K562 (cell line): ENCODE results near the gene MALRD1. TPM values are rescaled to one million over a fixed set of nuclear protein-coding genes. Genes with fewer than 3 reads are reported as not detected.

Experiments used
- ATAC-seq: fragments of 200-7000 bp; cut with Tn5 transposase; 3 replicates; pipeline ENCODE4 v1.9.1; 2020; ENCODE audit warnings: moderate library complexity
- BruUV-seq: library from RNA; stranded (reverse); fragments of 400-500 nt; replicated peaks from 2 replicates; lab custom pipeline; 2021; lab: Mats Ljungman, UMichigan
- CTCF ChIA-PET: fragments of 300-600 bp; formaldehyde crosslinking; extraction: SDS; loops from one replicate; lab custom pipeline; 2021; ENCODE audit warnings: low intra/inter-chr PET ratio; lab: Yijun Ruan, JAX
- POLR2A ChIA-PET: fragments of 300-600, 350-650 bp; sonication (Branson Sonifier 250); formaldehyde crosslinking; extraction: SDS; loops from one replicate; lab custom pipeline; 2021; ENCODE audit warnings: antibody characterized with exemption, inconsistent platforms; lab: Yijun Ruan, JAX
- DNase-seq, 4 experiments: peaks; one replicate each; pipeline versions ENCODE4 v3.0.0 to v3.0.0-alpha.2; 2011 to 2018; ENCODE audit warnings: low spot score in 3 of 4, mixed read lengths in 3 of 4; ENCODE audit errors: extremely low read depth in 1 of 4
- FAIRE-seq: peaks from 2 replicates; lab custom pipeline; 2011; peaks lifted over from hg19 to GRCh38; lab: Jason Lieb, UNC
- H2AFZ ChIP-seq: 2 replicates; pipeline ENCODE4 v1.6.0; 2011; ENCODE audit warnings: low read depth, low read length, control low read depth, inconsistent platforms
- H3K27ac ChIP-seq: fragments of 200-600 bp; 3 replicates; pipeline ENCODE4 v1.8.0; 2011; ENCODE audit warnings: low read depth, mild to moderate bottlenecking, control low read depth, inconsistent platforms, low read length, moderate library complexity, mixed read lengths; ENCODE audit errors: extremely low read depth
- H3K27me3 ChIP-seq, 2 experiments: fragments of 300-600 bp in 1 of 2; 2 replicates in 1 of 2; 3 replicates in 1 of 2; pipeline versions ENCODE4 v1.6.0 to v1.8.0; 2011; ENCODE audit warnings: inconsistent platforms in 2 of 2, low read length in 2 of 2, mild to moderate bottlenecking in 1 of 2, mixed read lengths in 1 of 2, moderate library complexity in 1 of 2; ENCODE audit not compliant: control insufficient read depth in 2 of 2, insufficient read depth in 2 of 2
- H3K36me3 ChIP-seq: fragments of 300-600 bp; 3 replicates; pipeline ENCODE4 v1.8.0; 2011; ENCODE audit warnings: mild to moderate bottlenecking, low read length, inconsistent platforms; ENCODE audit not compliant: control insufficient read depth, insufficient read depth
- H3K4me1 ChIP-seq, 2 experiments: fragments of 200-600 bp in 1 of 2; replicated peaks in 1 of 2; 2 replicates in 1 of 2; 3 replicates in 1 of 2; pipeline versions ENCODE4 v1.5.1 to v1.8.0; 2011; ENCODE audit warnings: inconsistent platforms in 2 of 2, low read length in 2 of 2, mild to moderate bottlenecking in 1 of 2, mixed read lengths in 1 of 2, moderate library complexity in 1 of 2; ENCODE audit not compliant: control insufficient read depth in 2 of 2, insufficient read depth in 2 of 2
- H3K4me2 ChIP-seq: 2 replicates; pipeline ENCODE4 v1.6.1; 2011; ENCODE audit warnings: low read length, control low read depth, inconsistent platforms, mixed read lengths; ENCODE audit not compliant: insufficient read depth
- H3K4me3 ChIP-seq: fragments of 200-600 bp; sonication (generic), shearing (Covaris generic); 2 replicates; pipeline ENCODE4 v1.5.1; 2016; ENCODE audit warnings: control low read depth, inconsistent platforms
- H3K79me2 ChIP-seq: fragments of 200-600 bp; 3 replicates; pipeline ENCODE4 v1.8.0; 2011; ENCODE audit warnings: low read length, inconsistent platforms; ENCODE audit not compliant: control insufficient read depth, insufficient read depth
- H3K9ac ChIP-seq, 2 experiments: 2 replicates each; pipeline versions ENCODE4 v1.6.0 to v1.6.1; 2011; ENCODE audit warnings: low read depth in 2 of 2, low read length in 2 of 2, control low read depth in 1 of 2, inconsistent platforms in 1 of 2, mild to moderate bottlenecking in 1 of 2, mixed read lengths in 1 of 2; ENCODE audit not compliant: insufficient read depth in 1 of 2
- H3K9me1 ChIP-seq: one replicate; pipeline ENCODE4 v1.6.0; 2011; ENCODE audit warnings: inconsistent platforms, mild to moderate bottlenecking, low read length, moderate library complexity; ENCODE audit not compliant: control insufficient read depth, insufficient read depth
- H3K9me3 ChIP-seq: replicated peaks from 2 replicates; pipeline ENCODE4 v1.5.1; 2011; ENCODE audit warnings: low read depth, low read length, inconsistent platforms; ENCODE audit not compliant: control insufficient read depth, insufficient read depth
- H4K20me1 ChIP-seq: replicated peaks from 2 replicates; pipeline ENCODE4 v1.6.1; 2011; ENCODE audit warnings: low read length, inconsistent platforms, mixed read lengths; ENCODE audit not compliant: control insufficient read depth, insufficient read depth
- ARID3A ChIP-seq: IDR thresholded peaks from 2 replicates; pipeline ENCODE4 v1.6.1; 2012; ENCODE audit warnings: low read depth, low read length, improper control_type of control experiment, borderline replicate concordance
- CBX1 ChIP-seq: sonication (generic); IDR thresholded peaks from 2 replicates; pipeline ENCODE4 v1.6.1; 2016; ENCODE audit warnings: antibody characterized with exemption, low read depth, mild to moderate bottlenecking
- CCNT2 ChIP-seq: IDR thresholded peaks from 2 replicates; pipeline ENCODE4 v1.6.1; 2011; ENCODE audit warnings: borderline replicate concordance, low read depth, mild to moderate bottlenecking, moderate library complexity, mixed read lengths, low read length; ENCODE audit not compliant: insufficient read length; ENCODE audit errors: extremely low read depth
- ESRRA ChIP-seq: fragments of 450-650 bp; IDR thresholded peaks from 2 replicates; pipeline ENCODE4 v1.6.1; 2014; ENCODE audit warnings: low read depth, mild to moderate bottlenecking, moderate library complexity, borderline replicate concordance
- ESRRB ChIP-seq: fragments of 250-450 bp; sonication (Bioruptor Pico); IDR thresholded peaks from 2 replicates; pipeline ENCODE4 v1.5.0; 2020; ENCODE audit warnings: mild to moderate bottlenecking, moderate library complexity, borderline replicate concordance
- FUS ChIP-seq: fragments of 200-400 bp; formaldehyde crosslinking; optimal IDR thresholded peaks from 2 replicates; pipeline ENCODE3; 2017; ENCODE audit warnings: low read depth, low read length
- GATA2 ChIP-seq: sonication (generic); formaldehyde crosslinking; IDR thresholded peaks from 2 replicates; pipeline ENCODE4 v1.4.0; 2020; ENCODE audit warnings: mild to moderate bottlenecking, missing genetic modification reagents
- GATAD2A ChIP-seq: fragments of 450-650 bp; IDR thresholded peaks from 2 replicates; pipeline ENCODE4 v1.6.1; 2017
- HDAC3 ChIP-seq: fragments of 450-650 bp; IDR thresholded peaks from 2 replicates; pipeline ENCODE4 v1.6.1; 2018; ENCODE audit warnings: borderline replicate concordance, mild to moderate bottlenecking, moderate library complexity; ENCODE audit not compliant: partially characterized antibody
- IRF1 ChIP-seq: sonication (generic); formaldehyde crosslinking; IDR thresholded peaks from 2 replicates; pipeline ENCODE4 v1.8.0; 2022; ENCODE audit warnings: missing genetic modification reagents, mild to moderate bottlenecking, borderline replicate concordance
- KDM4B ChIP-seq, 2 experiments: fragments of 450-650 bp in 1 of 2; sonication (generic) in 1 of 2; IDR thresholded peaks; 2 replicates each; pipeline ENCODE4 v1.6.1; 2016 to 2017; ENCODE audit warnings: borderline replicate concordance in 2 of 2, antibody characterized with exemption in 1 of 2, low read depth in 1 of 2, mild to moderate bottlenecking in 1 of 2
- NFE2 ChIP-seq: IDR thresholded peaks from 2 replicates; pipeline ENCODE4 v1.6.1; 2014; ENCODE audit warnings: antibody characterized with exemption, low read depth
- PHB2 ChIP-seq: fragments of 450-650 bp; IDR thresholded peaks from 2 replicates; pipeline ENCODE4 v1.6.1; 2017; ENCODE audit warnings: low read depth
- SAFB ChIP-seq: fragments of 200-400 bp; formaldehyde crosslinking; IDR thresholded peaks from 2 replicates; pipeline ENCODE4 v1.6.1; 2017; ENCODE audit warnings: low read depth, low read length, borderline replicate concordance
- SNRNP70 ChIP-seq: fragments of 200-400 bp; formaldehyde crosslinking; optimal IDR thresholded peaks from 2 replicates; pipeline ENCODE3; 2017; ENCODE audit warnings: low read depth, low read length
- ZBTB8A ChIP-seq: fragments of 450-650 bp; IDR thresholded peaks from 2 replicates; pipeline ENCODE4 v1.6.1; 2018; ENCODE audit warnings: mild to moderate bottlenecking, moderate library complexity; ENCODE audit not compliant: partially characterized antibody
- ZNF140 ChIP-seq: fragments of 250-450 bp; sonication (Bioruptor Pico); IDR thresholded peaks from 2 replicates; pipeline ENCODE4 v1.8.0; 2021; ENCODE audit warnings: moderate library complexity, mild to moderate bottlenecking, inconsistent platforms
- ZNF146 ChIP-seq: IDR thresholded peaks from one replicate; pipeline ENCODE4 v1.6.1; 2018; ENCODE audit warnings: missing compliant biosample characterization; ENCODE audit not compliant: unreplicated experiment
- ZNF23 ChIP-seq: fragments of 250-450 bp; sonication (Bioruptor Pico); IDR thresholded peaks from 2 replicates; pipeline ENCODE4 v1.4.0; 2020; ENCODE audit warnings: mild to moderate bottlenecking
- ZNF277 ChIP-seq: fragments of 250-450 bp; sonication (Bioruptor Pico); IDR thresholded peaks from 2 replicates; pipeline ENCODE4 v1.8.0; 2022; ENCODE audit warnings: inconsistent platforms, mild to moderate bottlenecking, moderate library complexity, borderline replicate concordance
- WGBS: fragments of 100-300 bp; shearing (Covaris generic); methylation state at CpG from one replicate; pipeline ENCODE4 v1.1.6; 2016; ENCODE audit warnings: low coverage, mixed read lengths; ENCODE audit not compliant: insufficient coverage; ENCODE audit errors: missing lambda C conversion rate; 5-methylcytosine and 5-hydroxymethylcytosine counted together
- in situ Hi-C: fragments of 300-500 bp; cut with MboI; formaldehyde crosslinking; loops from 4 replicates; pipeline ENCODE4 v1.15.0; 2018; ENCODE audit warnings: inconsistent platforms, mixed read lengths
- intact Hi-C: fragments of 100-400 bp; cut with micrococcal nuclease; formaldehyde crosslinking; loops from 2 replicates; pipeline ENCODE4 v1.14.2; 2022
- polyA plus RNA-seq, 8 experiments: library from polyadenylated mRNA; depleted of rRNA in 4 of 8; stranded (reverse) in 5 of 8; unstranded in 3 of 8; fragments of >200 nt; fragmentation: Nextera tagmentation in 2 of 8; fragmentation: Illumina TruSeq in 1 of 8; extraction: Ambion mirVana in 2 of 8; extraction: Trizol in 1 of 8; gene quantifications; 2 replicates each; pipeline versions ENCODE4 v1.2.1 to v1.2.3, GENCODE V29; 2011 to 2014; ENCODE audit warnings: inconsistent platforms in 1 of 8, missing spikeins in 1 of 8
- total RNA-seq, 7 experiments: library from RNA; depleted of rRNA in 6 of 7; stranded (reverse); fragments of >200 nt in 6 of 7; fragmentation: Illumina TruSeq in 2 of 7; extraction: Trizol in 2 of 7; gene quantifications; 2 replicates each; pipeline versions ENCODE4 v1.2.1 to v1.2.3, GENCODE V29; 2011 to 2021; ENCODE audit warnings: low replicate concordance in 1 of 7

MALRD1 gene
- total and polyA plus RNA-seq, 9 of the 15 experiments (the other 6 are each of a cell fraction or from before 2014, with no cell fraction given) = not detected

GRCh38 chr10:19469521-19469920 lies 420.9 kb downstream of the MALRD1 start (continued):
- TF ChIP-seq CCNT2 (no peak), ZNF146 (CRISPR knock-in tag) (no peak)

- WGBS = 0% methylated on average over 4 of the region's 4 CpGs
- Histone ChIP-seq H4K20me1 (no peaks in the 10 kb centered on the region; the same call in 1 of the 2 replicates), H3K79me2 (no peaks in the 10 kb centered on the region), H3K9ac (no peak overlapping the region), H3K36me3 (no peaks in the 10 kb centered on the region), H3K4me3 (no peak overlapping the region), H3K4me1 (no peaks in the 10 kb centered on the region), H3K27ac (no peak overlapping the region), H2AFZ (no peak overlapping the region), H3K4me2 (no peak overlapping the region), H3K9me3 (no peaks in the 10 kb centered on the region; the same call in 1 of the 2 replicates), H3K9me1 (no peaks in the 10 kb centered on the region), H3K27me3 (no peaks in the 10 kb centered on the region)
- ChIA-PET CTCF (no interaction called here), POLR2A (no interaction called here)
- BruUV-seq = no TSS peak
- in situ Hi-C loops = no loop called here
- intact Hi-C loops = no loop called here
- DNase-seq = no peak
- FAIRE-seq = no peak
- no peak for ATAC-seq
- TF ChIP-seq ARID3A = no peak
- no peak for TF ChIP-seq SAFB
- no peak for TF ChIP-seq NFE2
- no peak for TF ChIP-seq HDAC3
- TF ChIP-seq GATAD2A = no peak
- TF ChIP-seq PHB2 = no peak
- no peak for TF ChIP-seq ZNF140 (CRISPR knock-in tag)
- no peak for TF ChIP-seq GATA2 (CRISPR knock-in tag)
- no peak for TF ChIP-seq ZNF277
- TF ChIP-seq FUS = no peak
- no peak for TF ChIP-seq CBX1
- no peak for TF ChIP-seq ESRRA
- TF ChIP-seq SNRNP70 = no peak
- no peak for TF ChIP-seq ESRRB
- no peak for TF ChIP-seq ZNF23 (CRISPR knock-in tag)
- TF ChIP-seq ZBTB8A = no peak
- no peak for TF ChIP-seq IRF1 (CRISPR knock-in tag)
- no peak for TF ChIP-seq KDM4B (IDR thresholded peaks at IDR 0.05; ENCODE audit: borderline replicate concordance in 2 of 2, low read depth in 1 of 2)
Measured at GRCh38 chr10:19479854-19480253, 431.3 kb downstream of the MALRD1 start.
